SIG-M5 treated with dmso at 0.1 percent for 504 hours (cell line): ENCODE results near the gene PELO.
"Not testable (repeated sequence)": the region's sequence is repeated elsewhere in the genome, so short reads cannot be mapped to it uniquely, and the experiment has no call there.

Source experiments
- DNase-seq: peaks from one replicate; lab custom pipeline; 2025; ENCODE audit not compliant: unreplicated experiment; lab: John Stamatoyannopoulos, UW

PELO gene

DNA sequence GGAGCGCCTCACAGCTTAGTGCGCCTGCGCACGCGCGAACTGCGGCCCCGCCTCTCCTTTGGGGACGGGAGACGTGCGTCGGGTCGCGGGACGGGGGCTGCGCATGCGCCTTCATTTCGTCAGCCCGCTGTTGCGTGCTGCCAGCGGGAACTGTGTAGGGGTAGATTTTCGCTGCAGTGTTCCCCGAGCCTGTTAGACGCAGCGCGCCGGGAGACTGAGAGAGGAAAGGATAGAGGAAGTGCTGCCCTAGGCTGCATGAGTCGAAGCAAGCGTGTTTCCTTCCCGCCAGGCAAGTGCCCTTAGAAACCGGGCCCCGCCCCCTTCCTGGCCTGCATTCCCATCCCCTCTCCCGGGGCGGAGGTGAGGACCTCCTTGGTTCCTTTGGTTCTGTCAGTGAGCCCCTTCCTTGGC lies 12.3 kb downstream of the PELO start:
- peak; percentile 96 for DNase-seq

DNA sequence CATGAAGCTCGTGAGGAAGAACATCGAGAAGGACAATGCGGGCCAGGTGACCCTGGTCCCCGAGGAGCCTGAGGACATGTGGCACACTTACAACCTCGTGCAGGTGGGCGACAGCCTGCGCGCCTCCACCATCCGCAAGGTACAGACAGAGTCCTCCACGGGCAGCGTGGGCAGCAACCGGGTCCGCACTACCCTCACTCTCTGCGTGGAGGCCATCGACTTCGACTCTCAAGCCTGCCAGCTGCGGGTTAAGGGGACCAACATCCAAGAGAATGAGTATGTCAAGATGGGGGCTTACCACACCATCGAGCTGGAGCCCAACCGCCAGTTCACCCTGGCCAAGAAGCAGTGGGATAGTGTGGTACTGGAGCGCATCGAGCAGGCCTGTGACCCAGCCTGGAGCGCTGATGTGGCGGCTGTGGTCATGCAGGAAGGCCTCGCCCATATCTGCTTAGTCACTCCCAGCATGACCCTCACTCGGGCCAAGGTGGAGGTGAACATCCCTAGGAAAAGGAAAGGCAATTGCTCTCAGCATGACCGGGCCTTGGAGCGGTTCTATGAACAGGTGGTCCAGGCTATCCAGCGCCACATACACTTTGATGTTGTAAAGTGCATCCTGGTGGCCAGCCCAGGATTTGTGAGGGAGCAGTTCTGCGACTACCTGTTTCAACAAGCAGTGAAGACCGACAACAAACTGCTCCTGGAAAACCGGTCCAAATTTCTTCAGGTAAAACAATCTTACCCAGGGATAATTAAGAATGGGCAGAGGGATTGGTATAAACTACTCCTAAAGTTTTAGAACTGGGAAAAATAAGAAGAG lies 12.9 kb downstream of the PELO start:
- DNase-seq, result peak; percentile 63

DNA sequence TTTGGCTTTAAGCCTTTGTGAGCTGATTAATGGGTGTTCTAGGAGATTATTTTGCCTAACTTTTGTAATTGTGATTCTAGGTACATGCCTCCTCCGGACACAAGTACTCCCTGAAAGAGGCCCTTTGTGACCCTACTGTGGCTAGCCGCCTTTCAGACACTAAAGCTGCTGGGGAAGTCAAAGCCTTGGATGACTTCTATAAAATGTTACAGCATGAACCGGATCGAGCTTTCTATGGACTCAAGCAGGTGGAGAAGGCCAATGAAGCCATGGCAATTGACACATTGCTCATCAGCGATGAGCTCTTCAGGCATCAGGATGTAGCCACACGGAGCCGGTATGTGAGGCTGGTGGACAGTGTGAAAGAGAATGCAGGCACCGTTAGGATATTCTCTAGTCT lies 13.6 kb downstream of the PELO start:
- DNase-seq, result peak; percentile 49

DNA sequence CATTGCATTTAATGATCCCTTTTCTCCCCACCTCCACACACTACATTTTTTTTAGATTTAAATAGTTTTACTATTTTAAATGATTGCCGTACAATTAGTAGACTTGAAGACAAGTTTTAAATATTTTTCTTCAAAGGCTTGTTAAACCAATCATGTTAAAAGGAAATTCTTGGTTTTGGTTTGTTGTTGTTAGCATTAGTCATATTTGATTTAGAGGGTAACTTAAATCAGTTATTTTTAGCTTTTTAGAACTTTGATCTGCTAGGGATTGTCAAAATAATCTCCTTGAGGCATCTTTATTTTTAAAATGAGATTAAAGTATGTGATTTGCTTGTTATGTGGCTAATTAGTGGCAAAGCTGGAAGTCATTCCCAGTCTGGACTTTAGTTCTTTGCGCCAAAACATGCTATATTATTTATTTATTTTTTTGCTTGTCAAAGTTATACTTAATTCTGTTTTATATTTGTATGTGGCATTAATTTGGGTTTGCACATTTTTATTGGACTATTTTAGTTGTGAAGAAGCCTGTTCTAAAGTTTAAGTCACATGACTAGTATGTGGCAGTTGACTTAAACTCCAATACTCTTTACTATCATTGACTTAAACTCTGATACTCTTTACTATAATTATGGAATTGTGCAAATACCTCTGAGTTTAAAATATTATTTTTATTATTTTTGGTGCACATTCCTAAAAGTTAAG lies 14.7 kb downstream of the PELO start:
- no peak for DNase-seq

DNA sequence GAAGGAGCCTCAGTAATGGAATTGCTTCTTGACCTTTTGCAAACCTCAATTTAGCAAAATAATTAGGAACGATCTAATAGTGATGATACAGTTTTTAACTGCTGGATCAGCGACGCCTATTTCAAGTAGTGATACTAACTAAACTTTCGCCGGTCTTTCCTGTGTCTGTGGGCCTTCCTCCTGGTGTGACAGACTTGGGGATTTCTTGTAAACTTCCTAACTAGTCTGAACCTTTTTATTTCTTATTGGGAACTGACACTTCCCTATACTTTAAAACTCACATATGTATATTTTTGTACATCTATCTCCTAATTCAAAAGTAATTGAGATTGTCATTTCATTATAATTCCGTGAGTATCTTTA lies 15.2 kb downstream of the PELO start:
- no peak for DNase-seq

DNA sequence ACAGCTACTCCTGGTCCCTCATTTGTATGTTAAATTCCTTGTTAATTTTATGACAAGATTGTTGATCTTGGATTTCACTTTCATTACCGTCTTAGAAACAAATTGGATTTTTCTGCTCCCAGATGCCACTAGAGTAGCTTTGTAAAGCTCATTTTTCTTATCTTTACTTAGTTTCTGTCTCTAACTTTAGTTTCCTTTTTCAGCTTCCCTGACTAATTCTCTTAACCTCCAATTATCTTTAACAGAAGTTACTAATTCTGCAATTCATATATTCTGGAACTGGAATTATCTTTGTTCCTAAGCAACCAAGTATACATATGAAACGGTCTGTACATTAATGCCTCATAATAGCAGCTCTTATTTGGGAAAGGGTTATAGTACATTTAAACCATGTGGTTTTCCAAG lies 16.7 kb downstream of the PELO start:
- DNase-seq, result no peak

DNA sequence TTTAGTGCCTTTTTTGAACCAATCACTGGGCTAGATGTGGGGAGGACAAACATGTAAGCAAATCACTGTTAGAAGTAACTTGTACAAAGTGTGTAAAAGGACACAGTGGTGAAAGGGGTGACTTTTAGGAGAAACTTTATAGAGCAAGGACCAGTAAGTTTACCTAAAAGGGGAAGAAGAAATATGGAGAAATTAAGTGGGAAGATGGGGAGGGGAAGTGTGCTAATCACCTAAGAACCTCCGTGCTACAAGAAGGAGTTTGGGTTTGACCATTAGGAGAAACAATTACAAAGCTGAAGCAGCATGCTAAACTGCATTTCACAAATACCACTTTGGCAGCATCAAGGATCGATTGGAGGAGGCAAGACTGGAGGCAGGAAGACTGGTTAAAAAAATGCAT lies 17.3 kb downstream of the PELO start:
- peak; percentile 38 for DNase-seq

DNA sequence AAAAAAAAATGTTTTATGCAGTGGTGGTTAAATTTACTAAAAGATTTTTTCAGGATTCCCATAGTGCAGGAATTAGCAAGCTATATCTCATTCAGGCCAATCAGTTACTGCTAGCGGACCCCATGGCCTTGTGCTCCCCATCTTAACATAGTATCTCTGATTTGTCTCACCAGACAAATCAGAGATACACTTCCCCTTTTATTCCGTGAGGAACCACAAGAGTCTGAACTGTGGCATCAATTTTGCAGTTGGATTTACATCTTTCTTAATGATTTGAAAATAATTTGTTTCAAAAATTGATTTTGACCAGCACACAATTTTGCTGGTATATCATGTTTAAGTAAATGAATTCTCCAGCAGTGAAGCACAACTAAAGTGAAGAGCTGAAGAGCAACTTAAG lies 17.9 kb downstream of the PELO start:
- no peak for DNase-seq

DNA sequence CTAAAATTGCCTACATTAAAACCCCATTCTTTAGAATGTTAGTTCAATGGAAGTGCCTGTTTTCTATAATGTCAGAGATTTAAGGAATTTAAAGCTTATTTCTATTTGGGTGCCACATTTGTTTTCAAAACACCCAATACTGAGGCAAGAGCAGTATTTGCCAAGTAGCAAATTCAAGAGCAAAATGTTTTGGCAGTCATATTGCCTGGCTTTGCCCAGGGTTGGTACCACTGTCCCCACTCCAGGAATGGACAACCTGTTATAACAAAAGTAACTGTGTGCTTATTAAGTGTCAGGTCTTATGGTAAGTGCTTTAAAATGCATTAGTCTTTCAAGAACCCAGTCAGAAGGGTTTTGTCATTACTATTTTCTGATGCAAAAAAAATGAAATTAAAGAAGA lies 19.3 kb downstream of the PELO start:
- DNase-seq, result no peak

DNA sequence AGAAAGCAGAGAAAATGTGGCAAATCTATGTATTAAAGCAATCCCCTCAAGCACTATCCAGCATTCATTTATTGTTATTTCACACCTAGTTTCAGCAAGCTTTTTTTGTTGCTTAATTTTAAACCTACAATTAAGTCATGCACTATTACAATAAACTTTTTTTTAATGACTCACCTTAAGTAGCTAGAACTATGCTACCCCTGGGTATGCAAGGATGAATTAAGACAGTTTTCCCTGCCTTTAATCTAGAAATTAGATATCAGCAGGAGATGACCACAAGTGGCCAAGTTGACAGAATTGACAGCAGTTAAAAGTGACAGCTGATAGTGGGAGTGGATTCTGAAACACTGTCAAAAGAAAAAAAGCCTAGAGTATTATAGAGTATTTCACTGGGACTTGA lies 20.0 kb downstream of the PELO start:
- no peak for DNase-seq

DNA sequence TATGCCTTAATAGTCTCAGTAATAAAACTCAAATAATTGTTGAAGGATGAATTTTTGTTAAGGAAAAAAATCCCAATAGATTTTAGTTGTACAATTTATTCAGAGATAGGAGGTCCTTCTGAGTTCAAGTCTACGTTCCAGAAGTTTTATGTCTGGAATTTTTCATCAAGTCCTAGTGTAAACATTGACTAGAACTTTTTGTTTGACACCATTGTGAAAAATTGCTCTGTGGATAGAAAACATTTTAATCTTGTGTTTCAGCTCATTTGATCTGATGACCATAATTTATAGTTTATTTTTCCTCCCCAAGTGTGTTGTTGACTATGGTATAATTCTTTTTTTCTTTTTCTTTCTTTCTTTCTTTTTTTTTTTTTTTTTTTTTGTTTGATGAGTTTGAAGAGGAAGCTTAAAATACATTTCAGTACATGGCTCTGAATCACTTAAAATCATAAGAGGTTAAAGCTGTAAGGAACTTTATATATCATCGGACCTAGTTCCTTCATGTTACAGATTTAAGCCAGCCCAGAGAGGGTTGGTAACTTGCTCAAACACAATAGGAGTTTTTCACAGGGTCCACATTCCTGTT lies 20.7 kb downstream of the PELO start:
- DNase-seq, result no peak

DNA sequence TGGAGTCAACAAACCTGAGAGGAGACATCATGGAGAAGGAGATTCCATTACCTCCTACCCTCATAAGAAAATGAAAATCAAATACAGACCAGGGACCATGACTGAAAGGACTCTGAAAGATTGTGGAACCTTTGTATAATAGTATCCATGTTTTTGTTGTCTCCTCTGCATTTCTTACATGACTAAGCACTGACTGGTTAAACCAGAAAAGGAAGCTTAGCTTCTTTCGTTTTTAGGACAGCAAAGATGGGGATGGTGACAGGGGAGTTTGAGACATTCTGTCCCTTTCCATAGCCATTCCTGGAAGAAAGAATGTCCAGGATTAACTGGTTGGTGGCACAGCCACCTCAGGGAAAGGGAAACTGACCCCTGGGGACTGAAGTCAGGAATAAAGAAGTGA lies 22.2 kb downstream of the PELO start:
- peak; percentile 68 for DNase-seq

DNA sequence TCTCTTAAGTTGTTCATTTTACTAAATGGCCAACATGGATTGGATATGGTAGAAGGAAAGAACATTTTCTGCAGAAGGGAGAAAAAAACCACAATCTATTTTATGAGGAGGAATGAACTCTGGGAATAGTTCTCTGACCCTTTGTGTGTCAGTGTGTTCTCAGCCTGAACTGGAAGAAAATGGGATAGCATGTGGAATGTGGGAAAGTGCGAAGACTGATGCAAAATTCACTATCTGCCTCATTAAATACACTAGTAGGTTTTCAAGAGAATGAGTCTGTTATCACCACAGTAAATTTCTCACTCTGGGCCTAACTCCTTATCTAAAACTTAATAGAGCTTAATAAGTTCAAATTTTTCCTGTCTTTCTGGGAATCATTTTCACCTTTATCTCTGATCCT lies 22.7 kb downstream of the PELO start:
- no peak for DNase-seq

DNA sequence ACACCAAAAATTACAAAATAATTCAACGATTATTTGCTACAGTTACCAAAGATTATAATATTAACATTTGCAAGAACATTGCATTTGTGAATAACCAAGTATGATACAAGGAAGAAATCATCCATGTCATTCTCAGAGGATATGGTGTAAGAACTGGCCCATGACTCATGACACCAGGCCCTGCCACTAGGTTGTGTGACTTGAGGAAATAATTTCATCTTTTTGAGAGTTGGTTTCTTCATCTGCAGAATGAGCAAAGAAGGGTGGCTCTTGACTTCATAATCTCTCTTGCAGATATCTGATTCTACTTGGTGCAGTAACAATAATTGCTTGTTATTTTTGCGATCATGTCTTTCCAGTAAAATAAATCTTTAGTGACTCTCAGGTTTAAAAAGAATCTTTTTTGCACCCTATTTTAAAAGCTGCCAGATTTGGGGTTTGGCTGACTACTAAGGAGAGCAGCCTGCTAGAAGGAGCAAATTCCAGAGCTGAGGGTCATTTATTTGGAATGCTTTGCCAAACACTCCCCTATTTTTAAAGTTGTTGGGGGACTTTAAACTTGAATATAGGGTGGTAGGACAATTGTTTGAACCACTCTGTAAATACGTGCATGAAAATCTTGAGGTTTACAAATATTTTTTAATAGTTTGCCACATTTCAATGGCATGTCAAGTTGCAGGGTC lies 23.5 kb downstream of the PELO start:
- peak; percentile 91 for DNase-seq

DNA sequence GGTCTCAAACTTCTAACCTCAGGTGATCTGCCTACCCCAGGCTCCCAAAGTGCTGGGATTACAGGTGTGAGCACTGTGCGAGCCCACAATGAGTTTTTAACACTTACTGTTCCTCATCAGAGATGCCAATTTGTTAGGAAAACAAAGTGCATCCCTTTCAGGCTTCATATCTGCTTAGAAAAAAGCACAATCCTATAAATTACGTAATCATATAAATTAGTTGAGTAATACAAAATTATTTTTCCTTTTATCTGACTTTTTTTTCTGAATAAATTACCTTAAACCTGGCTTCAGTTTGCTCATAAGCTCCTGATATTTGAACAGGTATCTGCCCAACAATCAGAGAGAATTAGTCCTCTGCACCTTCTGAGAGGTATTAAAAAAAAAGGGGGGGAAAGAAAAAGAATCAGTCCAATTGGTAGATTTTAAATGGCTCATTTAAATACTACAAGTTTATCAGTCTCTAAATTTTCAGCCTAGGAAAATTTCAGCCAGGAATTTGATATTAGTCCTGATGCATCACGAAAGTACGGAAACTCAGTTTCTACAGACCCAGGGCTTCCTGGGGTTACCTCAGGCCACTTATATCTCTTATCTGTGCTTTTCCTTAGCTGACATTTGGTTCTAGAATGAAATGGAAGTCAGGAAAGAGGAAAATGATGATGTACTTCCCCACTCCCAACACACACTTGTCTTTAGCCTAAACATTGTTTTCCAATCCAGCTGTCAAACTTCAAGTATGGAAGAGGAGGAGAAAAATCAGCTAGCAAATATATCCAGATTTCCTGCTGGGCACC lies 26.8 kb downstream of the PELO start:
- DNase-seq, result no peak

DNA sequence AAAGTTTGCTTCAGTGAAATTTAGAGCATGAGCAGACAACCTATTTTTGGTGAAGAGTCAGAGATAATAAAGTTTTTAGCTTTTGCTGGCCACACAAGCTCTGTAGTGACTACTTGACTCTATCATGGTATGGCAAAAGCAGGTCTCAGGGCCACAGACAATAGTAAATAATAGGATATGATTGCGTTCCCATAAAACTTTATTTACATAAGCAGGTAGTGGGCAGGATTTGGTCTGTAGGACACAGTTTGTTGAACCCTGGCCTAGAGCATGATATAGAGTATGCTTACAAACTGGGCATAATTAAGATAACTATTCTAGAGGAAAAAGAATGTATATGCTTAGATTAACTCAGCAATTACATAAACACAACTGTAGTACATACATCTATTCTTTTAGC lies 30.1 kb downstream of the PELO start:
- no peak for DNase-seq

DNA sequence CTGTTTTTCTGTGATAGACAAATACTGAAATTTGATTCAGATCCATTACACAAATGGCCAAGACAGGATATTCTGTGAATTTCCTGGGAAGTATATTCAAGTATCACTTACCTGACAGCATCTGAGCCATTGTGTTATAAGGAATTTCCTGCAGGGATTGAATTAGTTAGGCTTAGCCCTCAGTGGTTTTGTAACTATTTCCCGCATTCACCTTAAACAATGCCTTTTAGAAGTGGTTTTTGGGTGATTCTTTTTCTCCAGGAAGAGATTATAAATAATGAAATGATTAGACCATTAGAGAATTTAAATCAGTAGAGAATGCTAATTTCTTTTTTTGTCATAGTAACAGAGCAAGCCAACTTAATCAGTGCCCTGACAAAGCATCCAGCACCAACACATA lies 30.6 kb downstream of the PELO start:
- no peak for DNase-seq

DNA sequence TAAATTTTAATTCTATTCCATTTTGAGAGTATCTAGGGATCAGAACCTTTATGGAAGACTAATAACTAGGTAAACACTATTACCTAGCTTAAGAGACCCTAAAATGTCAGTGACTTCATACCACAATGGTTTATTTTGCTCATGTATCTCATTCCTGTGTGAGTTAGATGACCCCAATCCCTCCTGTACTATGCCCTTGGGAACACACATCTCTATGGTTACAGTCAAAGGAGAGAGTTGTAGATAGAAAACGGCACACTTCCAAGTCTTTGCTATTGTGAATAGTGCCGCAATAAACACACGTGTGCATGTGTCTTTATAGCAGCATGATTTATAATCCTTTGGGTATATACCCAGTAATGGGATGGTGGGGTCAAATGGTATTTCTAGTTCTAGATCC lies 31.1 kb downstream of the PELO start:
- not testable (repeated sequence) for DNase-seq

DNA sequence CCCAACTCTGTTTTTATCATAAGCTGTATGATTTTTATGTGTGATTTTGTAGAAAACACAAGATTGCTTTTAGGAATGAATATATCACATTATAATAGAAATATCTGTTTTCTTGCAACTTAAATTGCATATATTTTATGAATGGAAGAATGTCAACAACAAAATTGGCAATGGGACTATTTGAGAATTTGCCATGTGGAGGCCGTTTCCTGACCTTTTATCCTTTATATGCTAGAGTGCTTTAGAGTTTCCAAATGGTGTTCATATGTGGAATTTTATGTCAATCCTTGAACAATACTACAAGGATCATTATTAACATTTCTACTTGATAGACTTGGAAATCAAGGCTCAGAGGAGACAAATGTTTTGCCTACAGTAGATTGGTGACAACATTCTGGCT lies 34.2 kb downstream of the PELO start:
- DNase-seq, result no peak

DNA sequence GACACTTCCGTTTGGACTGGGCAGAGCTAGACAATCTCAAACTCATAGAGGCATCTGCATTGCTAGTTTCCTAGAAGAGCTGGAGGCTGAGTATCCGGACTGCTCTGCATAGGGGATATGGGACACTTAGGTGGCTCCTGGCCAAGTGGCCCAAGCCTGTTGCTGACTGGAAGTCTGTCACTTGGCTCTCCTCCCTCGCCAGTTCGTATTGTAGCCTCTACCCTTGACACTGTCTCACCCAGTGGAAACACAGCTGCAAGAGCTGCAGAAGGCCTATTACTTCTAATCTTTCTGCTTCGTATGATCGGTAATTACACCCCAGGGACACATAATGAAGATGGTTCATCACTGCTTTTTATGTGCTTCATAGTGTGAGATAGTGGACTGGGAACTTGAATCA lies 34.7 kb downstream of the PELO start:
- no peak for DNase-seq

DNA sequence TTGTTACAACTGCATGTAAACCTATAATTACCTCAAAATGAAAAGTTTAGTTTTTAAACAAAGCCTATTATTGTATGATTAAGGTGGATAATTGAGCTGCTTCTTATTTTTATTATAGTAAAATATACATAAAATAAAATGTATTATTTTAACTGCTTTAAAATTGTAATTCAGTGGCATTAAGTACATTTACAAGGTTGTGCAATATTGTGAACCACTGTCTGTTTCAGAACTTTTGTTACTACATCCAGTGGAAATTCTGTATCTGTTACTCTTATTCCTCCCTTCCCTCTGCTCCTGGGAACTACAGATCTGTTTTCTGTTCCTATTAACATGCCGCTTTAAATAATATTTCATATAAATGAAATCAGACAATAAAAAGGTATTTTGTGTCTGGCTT lies 37.1 kb downstream of the PELO start:
- DNase-seq, result no peak
